Ishikawa (cell line): ENCODE results near the gene KPNA6.

Experiments
- CEBPB ChIP-seq: IDR thresholded peaks from 2 replicates; pipeline ENCODE4 v1.6.1; 2012
- EGR1 ChIP-seq: IDR thresholded peaks from 2 replicates; pipeline ENCODE4 v1.6.1; 2012
- FOXM1 ChIP-seq: IDR thresholded peaks from 2 replicates; pipeline ENCODE4 v1.6.1; 2012; ENCODE audit warnings: low read depth, borderline replicate concordance
- MAX ChIP-seq: IDR thresholded peaks from 2 replicates; pipeline ENCODE4 v1.6.1; 2012

GRCh38 chr1:32128479-32128878 lies 20.6 kb downstream of the KPNA6 start:
- TF ChIP-seq FOXM1 (no peak), EGR1 (no peak), CEBPB (no peak), MAX (no peak)
